ENCODE measurements around the gene ZSCAN32.

GRCh38 chr16:3388325-3388724 lies 12.5 kb downstream of the ZSCAN32 start:
- TF ChIP-seq ZFP36 (IDR thresholded peaks at IDR 0.05; ENCODE audit: borderline replicate concordance, partially characterized antibody) (no peak), POLR2A (IDR thresholded peaks at IDR 0.05; ENCODE audit: low read length) (no peak), JUN (IDR thresholded peaks at IDR 0.05) (no peak)
